ENCODE results near the gene WDR7. TPM values are rescaled to one million over a fixed set of nuclear protein-coding genes. Genes with fewer than 3 reads are reported as not detected.

WDR7 gene
- total and polyA plus RNA-seq, 12 donors = 3.6 to 64.6 (median 24.2) TPM

DNA sequence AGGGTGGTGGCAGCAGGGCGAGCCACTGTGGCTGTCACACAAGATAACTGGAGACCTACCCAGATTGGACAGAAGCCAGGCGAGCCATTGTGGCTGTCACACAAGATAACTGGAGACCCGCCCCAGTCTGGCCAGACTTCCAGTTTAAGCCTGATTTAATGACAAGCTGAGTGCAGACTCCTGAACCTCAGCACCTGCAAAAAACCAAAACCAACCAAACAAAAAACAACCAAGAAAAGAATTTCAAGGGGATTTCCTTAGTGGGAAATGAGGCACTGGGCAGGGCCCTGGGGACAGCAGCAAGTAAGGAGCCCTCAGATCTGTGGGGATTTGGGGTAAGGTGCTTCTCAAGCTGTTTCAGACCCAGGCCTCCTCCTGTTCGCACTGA is 400.5 kb downstream of the WDR7 start:
- H3K36me3 ChIP-seq (replicated peaks in 1 of 2) = no peaks in the 10 kb centered on the region
- TF ChIP-seq CTCF (IDR thresholded peaks at IDR 0.05) = no peak
- no peak for TF ChIP-seq POLR2A (IDR thresholded peaks at IDR 0.05)
- no peak overlapping the region for H3K27ac ChIP-seq
- intact Hi-C loops (cut with DNase I) = no loop called here
- H3K4me3 ChIP-seq = no peak overlapping the region
- no peaks in the 10 kb centered on the region for H3K9me3 ChIP-seq (replicated peaks in 1 of 3)
- DNase-seq = no peak
- 64 to 82% (median 73%) methylated on average over 3 to 4 of the region's 4 CpGs for WGBS, 4 donors
- no peaks in the 10 kb centered on the region for H3K4me1 ChIP-seq (replicated peaks in 1 of 2)
- H3K27me3 ChIP-seq = no peaks in the 10 kb centered on the region

GRCh38 chr18:57052173-57052572 is 401.0 kb downstream of the WDR7 start:
- Histone ChIP-seq H3K36me3 (replicated peaks in 1 of 2) (no peaks in the 10 kb centered on the region), H3K4me3 (no peak overlapping the region), H3K27ac (no peak overlapping the region), H3K9me3 (replicated peaks in 1 of 3) (no peaks in the 10 kb centered on the region), H3K27me3 (no peaks in the 10 kb centered on the region), H3K4me1 (replicated peaks in 1 of 2) (no peaks in the 10 kb centered on the region)
- TF ChIP-seq CTCF (IDR thresholded peaks at IDR 0.05) = no peak
- no peak for TF ChIP-seq POLR2A (IDR thresholded peaks at IDR 0.05)
- 69 to 78% (median 75%) methylated on average over 3 to 4 of the region's 4 CpGs for WGBS, 4 donors
- DNase-seq = no peak
- intact Hi-C loops (cut with DNase I) = no loop called here

GRCh38 chr18:57052759-57053158 is 401.6 kb downstream of the WDR7 start:
- Histone ChIP-seq H3K27ac (no peak overlapping the region), H3K4me1 (replicated peaks in 1 of 2) (no peaks in the 10 kb centered on the region), H3K27me3 (no peaks in the 10 kb centered on the region), H3K4me3 (no peak overlapping the region), H3K36me3 (replicated peaks in 1 of 2) (no peaks in the 10 kb centered on the region), H3K9me3 (replicated peaks in 1 of 3) (no peaks in the 10 kb centered on the region)
- TF ChIP-seq CTCF (IDR thresholded peaks at IDR 0.05) (no peak), POLR2A (IDR thresholded peaks at IDR 0.05) (no peak)
- 73 to 87% (median 76%) methylated on average over 4 to 5 of the region's 5 CpGs for WGBS, 4 donors
- DNase-seq = no peak
- intact Hi-C loops (cut with DNase I) = no loop called here

DNA sequence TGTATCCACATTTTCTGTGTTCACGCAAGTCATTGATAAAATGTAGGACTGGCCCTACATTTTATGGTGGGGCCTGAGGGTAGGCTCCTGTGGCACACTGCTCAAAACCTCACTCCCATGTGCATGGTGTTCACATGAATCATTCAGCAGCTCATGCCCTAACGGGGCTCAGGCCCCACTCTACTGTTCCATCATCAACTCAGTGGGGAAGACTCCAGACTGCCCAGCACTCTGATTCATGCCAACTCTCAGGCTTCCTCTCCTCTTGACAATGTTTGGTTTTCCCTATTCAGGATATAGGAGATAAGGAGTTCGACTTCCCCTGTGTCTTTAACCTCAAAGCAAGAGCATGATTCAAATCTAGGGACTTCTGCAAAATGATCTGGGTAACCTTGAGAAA is 403.7 kb downstream of the WDR7 start:
- H3K9me3 ChIP-seq (replicated peaks in 1 of 3) = no peaks in the 10 kb centered on the region
- no peak for DNase-seq
- H3K27ac ChIP-seq = no peak overlapping the region
- no peaks in the 10 kb centered on the region for H3K36me3 ChIP-seq (replicated peaks in 1 of 2)
- no peaks in the 10 kb centered on the region for H3K4me1 ChIP-seq (replicated peaks in 1 of 2)
- no peaks in the 10 kb centered on the region for H3K27me3 ChIP-seq
- intact Hi-C loops (cut with DNase I) = no loop called here
- no peak for TF ChIP-seq CTCF (IDR thresholded peaks at IDR 0.05)
- no peak for TF ChIP-seq POLR2A (IDR thresholded peaks at IDR 0.05)
- WGBS, 4 donors = 62 to 69% (median 67%) methylated on average over 3 of the region's 3 CpGs
- no peak overlapping the region for H3K4me3 ChIP-seq
